ENCODE results near the gene TPPP3.
"Not testable (repeated sequence)": the region's sequence is repeated elsewhere in the genome, so short reads cannot be mapped to it uniquely, and the experiment has no call there.

Gene TPPP3

GRCh38 chr16:67390816-67391423 is 2.4 kb downstream of the TPPP3 start:
- no peak for DNase-seq (ENCODE audit: low read depth, low spot score)

GRCh38 chr16:67389911-67390815 is 3.1 kb downstream of the TPPP3 start:
- DNase-seq (ENCODE audit: low read depth, low spot score) = no peak

DNA sequence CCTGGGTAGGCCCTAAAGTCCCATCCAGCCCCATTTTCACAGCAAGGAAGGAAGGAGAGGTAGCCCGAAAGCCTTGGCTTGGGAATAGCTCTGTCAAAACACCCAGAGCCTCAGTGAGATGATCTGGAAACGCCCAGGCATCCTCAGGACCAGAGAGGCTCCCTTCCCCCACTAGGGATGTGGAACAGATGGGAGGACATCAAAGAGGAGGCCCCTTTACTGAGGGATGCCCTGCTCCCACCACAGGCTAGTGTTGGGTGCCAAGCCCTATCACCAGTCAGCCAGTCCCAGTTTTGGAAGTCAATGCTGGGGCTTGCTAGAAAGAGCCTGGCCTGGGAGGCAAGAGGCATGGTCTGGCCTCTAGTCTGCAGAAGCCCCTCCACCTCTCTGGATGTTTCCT is 4.7 kb downstream of the TPPP3 start:
- no peak for DNase-seq (ENCODE audit: low read depth, low spot score)

DNA sequence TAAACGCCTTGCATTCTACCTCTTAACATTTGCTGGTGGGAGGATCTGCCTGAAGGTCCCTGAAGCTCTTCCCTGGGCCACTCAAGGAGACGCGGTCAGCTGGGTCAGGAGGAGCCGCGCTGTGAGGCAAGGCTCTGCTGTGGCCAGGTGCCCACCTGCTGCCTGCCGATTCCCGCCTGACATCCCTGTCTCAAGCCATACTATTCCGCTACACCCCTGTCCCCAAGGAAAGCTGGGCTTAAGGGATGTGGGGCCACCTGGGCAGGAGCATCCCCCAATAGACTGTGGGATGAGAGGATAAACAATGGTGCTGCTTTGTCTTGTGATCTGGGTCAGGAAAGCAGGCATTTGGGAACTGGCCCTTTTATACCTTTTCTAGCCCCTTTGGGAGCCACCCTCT is 5.1 kb downstream of the TPPP3 start:
- DNase-seq (ENCODE audit: low read depth, low spot score) = no peak

DNA sequence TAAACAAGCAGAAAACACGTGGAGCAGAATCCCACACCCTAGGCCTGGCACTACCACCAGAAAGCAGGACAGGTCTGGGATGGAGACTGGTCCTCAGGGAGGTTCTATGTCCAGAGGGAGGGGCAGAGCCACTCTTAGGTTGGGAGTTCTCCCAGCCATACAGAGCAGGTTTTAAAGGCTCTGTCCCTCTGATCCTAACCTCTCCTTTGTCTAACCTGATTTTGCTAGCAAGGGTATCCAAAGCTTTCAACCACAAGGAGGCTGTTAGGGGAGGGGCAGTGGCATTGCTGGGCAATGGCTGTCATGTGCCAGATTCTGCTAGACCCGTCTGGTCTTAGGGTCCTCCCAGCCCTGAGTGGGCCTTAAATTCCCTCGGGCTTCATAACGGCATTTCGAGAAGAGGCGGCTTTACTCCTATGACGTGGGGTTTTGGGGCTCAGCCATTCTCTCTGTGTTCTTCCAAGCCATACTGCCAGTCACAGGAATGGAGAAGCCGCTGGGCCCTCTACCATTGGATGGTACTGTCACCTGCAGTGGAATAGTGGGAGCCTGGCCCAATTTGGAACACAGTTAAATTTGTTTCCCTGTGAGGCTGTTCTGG is 5.7 kb downstream of the TPPP3 start:
- DNase-seq (ENCODE audit: low read depth, low spot score) = no peak

DNA sequence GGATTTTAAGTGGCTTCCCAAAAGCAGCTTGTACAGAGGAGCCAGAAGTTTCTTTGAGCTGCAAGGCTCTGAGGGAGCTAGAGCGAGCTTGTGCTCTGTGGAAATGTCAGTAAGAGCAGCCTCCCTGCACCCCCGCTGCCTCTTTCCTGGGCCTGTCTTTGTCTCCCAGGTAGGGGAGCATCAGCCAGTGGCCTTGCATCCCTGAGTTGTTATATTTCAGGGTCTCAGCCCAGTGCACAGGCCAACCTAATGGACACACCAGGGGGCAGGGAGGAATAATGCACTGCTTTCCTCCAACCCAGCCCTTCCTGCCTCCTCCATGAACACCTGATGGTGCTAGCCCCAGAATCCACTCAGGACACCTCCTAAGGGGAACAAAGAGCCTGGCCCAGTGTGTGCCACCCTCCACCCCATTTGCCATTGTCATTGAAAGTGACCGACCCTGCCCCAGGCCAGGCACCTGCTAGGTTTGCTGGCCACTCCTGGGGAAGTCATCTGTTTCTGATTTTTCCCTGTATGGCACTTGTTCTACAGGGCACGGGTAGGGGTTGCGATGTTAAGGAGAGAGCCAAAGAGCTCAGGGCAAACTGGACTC is 6.3 kb downstream of the TPPP3 start:
- DNase-seq (ENCODE audit: low read depth, low spot score) = no peak

- no peak for DNase-seq (ENCODE audit: low read depth, low spot score)
Observed at GRCh38 chr16:67384778-67385510, 8.4 kb downstream of the TPPP3 start.

GRCh38 chr16:67383284-67383683 is 10.0 kb downstream of the TPPP3 start:
- no peak for DNase-seq (ENCODE audit: low read depth, low spot score)

DNA sequence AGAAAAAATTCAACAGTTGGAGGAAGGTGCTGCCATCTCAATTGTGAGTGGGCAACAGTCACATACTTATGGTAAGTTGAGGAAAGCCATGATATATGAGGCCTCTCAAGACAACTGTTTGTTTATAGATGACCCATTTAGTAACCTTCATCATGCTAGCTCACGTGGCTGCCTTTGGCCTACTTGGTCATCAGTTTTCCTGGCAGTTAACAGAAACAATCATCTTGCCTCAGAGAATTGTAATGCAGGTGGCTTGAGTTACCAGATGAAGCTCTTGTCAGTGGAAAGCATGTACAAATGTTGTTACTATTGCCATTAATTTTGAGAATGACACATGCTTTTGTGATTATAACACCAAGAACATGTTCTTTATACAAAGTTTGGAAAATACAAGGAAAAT is 14.7 kb downstream of the TPPP3 start:
- DNase-seq (ENCODE audit: low read depth, low spot score) = no peak

- DNase-seq (ENCODE audit: low read depth, low spot score) = not testable (repeated sequence)
Observed at GRCh38 chr16:67376012-67376411, 17.3 kb downstream of the TPPP3 start.

DNA sequence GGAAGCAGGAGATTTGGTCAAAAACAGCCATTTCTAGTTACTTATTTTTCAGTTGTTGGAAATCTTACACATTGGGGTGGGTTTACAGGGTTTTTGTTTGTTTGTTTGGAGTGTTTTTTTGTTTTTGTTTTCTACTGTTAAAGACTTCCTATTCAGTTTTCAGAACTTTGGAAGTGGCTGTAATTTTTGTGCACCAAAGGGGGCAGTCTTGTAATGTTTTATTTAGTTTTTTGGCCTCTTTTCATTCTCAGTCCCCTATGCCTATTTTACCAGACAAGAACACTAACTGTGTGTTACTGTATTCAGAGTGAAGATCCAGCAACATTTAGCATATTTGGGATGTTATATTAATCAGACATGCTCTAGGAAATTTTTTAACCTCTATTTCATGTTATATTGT is 20.6 kb downstream of the TPPP3 start:
- no peak for DNase-seq (ENCODE audit: low read depth, low spot score)

DNA sequence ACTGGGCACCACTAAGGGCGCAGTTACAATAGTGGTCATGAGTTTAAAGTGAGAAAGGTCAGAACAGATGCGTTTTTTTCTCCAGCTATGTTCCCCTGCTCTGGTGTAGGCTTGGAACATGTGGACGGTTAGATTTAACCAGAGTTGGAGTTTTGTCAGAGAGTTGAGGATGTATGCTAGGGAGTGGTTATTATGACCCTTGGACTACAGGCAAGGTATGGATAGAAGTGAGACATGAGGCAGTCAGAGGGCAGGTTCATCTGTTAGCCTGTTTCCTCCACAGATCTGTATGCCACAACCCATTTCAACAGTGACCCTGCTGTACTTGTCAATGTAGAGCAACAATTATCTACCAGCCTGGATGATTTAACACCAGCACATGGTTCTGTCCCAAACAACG is 22.6 kb downstream of the TPPP3 start:
- DNase-seq (ENCODE audit: low read depth, low spot score) = no peak

DNA sequence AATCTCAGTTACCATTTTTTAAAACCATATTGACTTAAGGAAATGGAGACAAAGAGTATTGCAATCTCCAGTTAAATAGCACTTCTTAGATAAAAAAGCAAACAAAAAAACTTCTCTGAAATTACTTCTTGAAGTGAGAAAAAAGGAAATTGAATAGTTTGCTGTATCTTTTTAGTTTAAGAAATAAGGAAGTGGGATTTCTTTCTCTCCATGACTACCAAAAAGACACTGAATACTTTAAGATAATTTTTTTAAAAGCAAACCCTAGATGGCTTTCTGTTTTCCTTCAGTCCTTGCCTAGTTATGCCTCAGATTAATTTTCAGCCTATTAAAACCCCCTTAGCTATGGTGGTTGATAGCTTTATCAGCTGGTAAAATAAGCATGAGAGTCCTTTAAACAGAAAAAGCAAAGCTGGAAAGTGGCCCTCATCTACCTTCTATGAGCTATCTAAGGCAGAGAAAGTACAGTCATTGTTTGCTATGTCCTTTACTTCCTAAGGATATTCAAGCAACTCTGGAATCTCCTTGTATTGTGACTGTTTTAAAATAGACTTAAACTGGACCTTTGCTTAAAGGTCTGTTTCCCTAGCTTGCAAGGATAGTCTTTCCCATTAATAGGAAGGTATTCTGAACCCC is 28.6 kb downstream of the TPPP3 start:
- no peak for DNase-seq (ENCODE audit: low read depth, low spot score)

DNA sequence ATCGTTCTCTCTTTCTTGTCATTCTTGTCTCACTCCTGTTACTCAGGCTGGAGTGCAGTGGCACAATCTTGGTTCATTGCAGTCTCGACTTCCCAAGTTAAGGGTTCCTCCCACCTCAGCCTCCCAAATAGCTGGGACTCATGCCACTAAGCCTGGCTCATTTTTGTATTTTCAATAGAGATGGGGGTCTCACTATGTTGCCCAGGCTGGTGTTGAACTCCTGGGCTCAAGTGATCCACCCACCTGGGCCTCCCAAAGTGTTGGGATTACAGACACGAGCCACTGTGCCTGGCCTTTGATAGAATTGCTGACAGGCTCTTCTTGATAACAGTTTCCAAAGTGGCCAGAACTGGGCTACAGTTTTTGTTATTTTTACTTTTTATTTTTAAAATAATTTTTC is 32.3 kb downstream of the TPPP3 start:
- DNase-seq (ENCODE audit: low read depth, low spot score) = no peak

GRCh38 chr16:67359540-67360269 is 33.6 kb downstream of the TPPP3 start:
- not testable (repeated sequence) for DNase-seq (ENCODE audit: low read depth, low spot score)

GRCh38 chr16:67357561-67357960 is 35.7 kb downstream of the TPPP3 start:
- DNase-seq (ENCODE audit: low read depth, low spot score) = no peak

GRCh38 chr16:67356396-67356795 is 36.9 kb downstream of the TPPP3 start:
- DNase-seq (ENCODE audit: low read depth, low spot score) = no peak

- not testable (repeated sequence) for DNase-seq (ENCODE audit: low read depth, low spot score)
Observed at GRCh38 chr16:67352463-67352862, 40.8 kb downstream of the TPPP3 start.

GRCh38 chr16:67350324-67350723 is 43.0 kb downstream of the TPPP3 start:
- no peak for DNase-seq (ENCODE audit: low read depth, low spot score)

DNA sequence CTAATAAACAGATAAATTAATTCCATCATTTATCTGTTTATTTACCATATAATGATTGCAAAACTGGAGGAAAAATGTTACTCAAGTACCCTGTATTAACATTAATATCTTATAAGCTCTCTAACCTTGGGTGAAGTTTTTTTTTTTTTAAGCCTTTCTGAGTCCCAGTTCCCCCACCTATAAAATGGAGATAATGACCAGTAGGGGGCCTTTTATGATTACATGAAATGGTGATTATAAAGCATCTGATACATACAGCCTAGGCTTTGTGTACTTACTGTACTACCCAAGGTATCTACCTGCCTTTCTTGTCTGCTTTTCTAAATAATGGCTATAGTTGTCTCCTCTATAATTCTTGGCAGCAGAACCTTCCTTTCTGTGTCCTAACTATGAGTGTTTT is 44.1 kb downstream of the TPPP3 start:
- DNase-seq (ENCODE audit: low read depth, low spot score) = no peak

- DNase-seq (ENCODE audit: low read depth, low spot score) = no peak
Observed at GRCh38 chr16:67346341-67346740, 47.0 kb downstream of the TPPP3 start.

All from activated CD4-positive, CD25-positive, alpha-beta regulatory T cell treated with anti-CD3 and anti-CD28 coated beads, Interleukin-2, amount 50 U/mL, for 16 hours (primary cell).